SKM-1 treated with dmso at 0.1 percent for 144 hours (cell line): Measurements from ENCODE around the gene HYAL3.
A peak's percentile ranks its signal among the peaks of the same experiment; 100 is the strongest.

Source experiments
- DNase-seq: peaks from one replicate; lab custom pipeline; 2025; ENCODE audit not compliant: unreplicated experiment; lab: John Stamatoyannopoulos, UW

The HYAL3 gene

GRCh38 chr3:50298836-50299637, at the start of gene HYAL3, which contains the start of gene NAA80:
TSS of gene HYAL3 (minus strand) at chr3:50299405. CDS start at chr3:50295602, 3,803 bp downstream.
TSS of gene NAA80 (minus strand) at chr3:50299405. CDS start at chr3:50297463, 1,942 bp downstream.
- DNase-seq = peak; percentile 99

GRCh38 chr3:50347187-50347813, 48.1 kb upstream of the HYAL3 start:
- peak; percentile 15 for DNase-seq

GRCh38 chr3:50345586-50346234, 46.5 kb upstream of the HYAL3 start, which contains the start of gene ZMYND10:
TSS of gene ZMYND10 (minus strand) at chr3:50345732. CDS start at chr3:50345579, 153 bp downstream.
- no peak for DNase-seq

- DNase-seq = no peak
Observed at GRCh38 chr3:50345008-50345407, 45.8 kb upstream of the HYAL3 start.

- DNase-seq = no peak
Observed at GRCh38 chr3:50342813-50343633, 43.8 kb upstream of the HYAL3 start.

- no peak for DNase-seq
Observed at GRCh38 chr3:50341996-50342650, 42.9 kb upstream of the HYAL3 start.

GRCh38 chr3:50341537-50341936, 42.3 kb upstream of the HYAL3 start:
- no peak for DNase-seq

- DNase-seq = peak; percentile 95
Observed at GRCh38 chr3:50340448-50341329, 41.5 kb upstream of the HYAL3 start, which contains the start of gene RASSF1. TSS of gene RASSF1 (minus strand) at chr3:50340836. CDS start at chr3:50340805, 31 bp downstream.

- no peak for DNase-seq
Observed at GRCh38 chr3:50340147-50340447, 40.9 kb upstream of the HYAL3 start.

- DNase-seq = no peak
Observed at GRCh38 chr3:50339485-50340146, 40.4 kb upstream of the HYAL3 start.

- DNase-seq = peak; percentile 44
Observed at GRCh38 chr3:50338965-50339364, 39.8 kb upstream of the HYAL3 start.

GRCh38 chr3:50337175-50337861, 38.1 kb upstream of the HYAL3 start:
- DNase-seq = peak; percentile 98

GRCh38 chr3:50336452-50337174, 37.4 kb upstream of the HYAL3 start:
- DNase-seq = no peak

- DNase-seq = no peak
Observed at GRCh38 chr3:50334339-50335075, 35.3 kb upstream of the HYAL3 start.

GRCh38 chr3:50333744-50334328, 34.6 kb upstream of the HYAL3 start:
- DNase-seq = no peak

GRCh38 chr3:50331364-50331907, 32.2 kb upstream of the HYAL3 start:
- DNase-seq = no peak
